ENCODE measurements around the gene VAMP2.

The VAMP2 gene

GRCh38 chr17:8141741-8142140 is 21.0 kb downstream of the VAMP2 start:
- no peak for DNase-seq

- DNase-seq: no peak
These were observed 21.7 kb downstream of the VAMP2 start for GRCh38 chr17:8141045-8141444.

GRCh38 chr17:8140065-8141029 is 22.4 kb downstream of the VAMP2 start:
- DNase-seq: no peak

GRCh38 chr17:8138672-8139371 is 23.9 kb downstream of the VAMP2 start:
- DNase-seq: peak; percentile 93 to 97

- DNase-seq: no peak
These were observed 24.4 kb downstream of the VAMP2 start for GRCh38 chr17:8138374-8138671.

- no peak for DNase-seq
These were observed 24.9 kb downstream of the VAMP2 start for GRCh38 chr17:8137645-8138373.

GRCh38 chr17:8133941-8134340 is 28.8 kb downstream of the VAMP2 start:
- DNase-seq: no peak

GRCh38 chr17:8133399-8133798 is 29.3 kb downstream of the VAMP2 start:
- DNase-seq: no peak

- no peak for DNase-seq
These were observed 30.8 kb downstream of the VAMP2 start for GRCh38 chr17:8131844-8132441.

- DNase-seq: no peak
These were observed 34.5 kb downstream of the VAMP2 start for GRCh38 chr17:8128125-8128784.

GRCh38 chr17:8126491-8127066 is 36.2 kb downstream of the VAMP2 start:
- DNase-seq: peak; percentile 69 to 75

GRCh38 chr17:8125947-8126490 is 36.7 kb downstream of the VAMP2 start:
- DNase-seq: peak in 1 of 2 experiments; percentile 33

GRCh38 chr17:8125154-8125946 is 37.4 kb downstream of the VAMP2 start:
- DNase-seq: peak; percentile 57 to 81

- no peak for DNase-seq
These were observed 38.2 kb downstream of the VAMP2 start for GRCh38 chr17:8124350-8125153.

GRCh38 chr17:8123695-8124349 is 38.9 kb downstream of the VAMP2 start, which contains the start of gene HES7:
Gene HES7, minus strand, starts transcription at chr17:8124106. Its CDS starts 22 bp downstream, at chr17:8124084.
- peak in 1 of 2 experiments; percentile 31 for DNase-seq

- no peak for DNase-seq
These were observed 39.6 kb downstream of the VAMP2 start for GRCh38 chr17:8122924-8123694.

GRCh38 chr17:8122422-8122923 is 40.3 kb downstream of the VAMP2 start:
- DNase-seq: no peak
